H9 (cell line): ENCODE measurements around the gene SLC45A1. TPM values are rescaled to one million over a fixed set of nuclear protein-coding genes. Genes with fewer than 3 reads are reported as not detected.

Source experiments
- DNase-seq: peaks from one replicate; pipeline ENCODE4 v3.0.0-alpha.2; 2017
- H2AFZ ChIP-seq: one replicate; pipeline ENCODE4 v1.6.1; 2013; ENCODE audit warnings: mild to moderate bottlenecking, low read length, control low read depth, moderate library complexity
- H2AK5ac ChIP-seq: 2 replicates; pipeline ENCODE4 v1.6.1; 2013; ENCODE audit warnings: low read length, control low read depth, mixed read lengths; ENCODE audit not compliant: insufficient read length
- H2BK120ac ChIP-seq: one replicate; pipeline ENCODE4 v1.6.1; 2013; ENCODE audit warnings: low read depth, mild to moderate bottlenecking, low read length, control low read depth, inconsistent platforms; ENCODE audit not compliant: poor library complexity, severe bottlenecking
- H2BK12ac ChIP-seq: 2 replicates; pipeline ENCODE4 v1.6.1; 2013; ENCODE audit warnings: low read length, control low read depth, mixed read lengths, low read depth; ENCODE audit not compliant: insufficient read length
- H2BK15ac ChIP-seq: 2 replicates; pipeline ENCODE4 v1.6.1; 2013; ENCODE audit warnings: low read depth, low read length, control low read depth
- H2BK20ac ChIP-seq: one replicate; pipeline ENCODE4 v1.6.1; 2013; ENCODE audit warnings: low read depth, mild to moderate bottlenecking, low read length, control low read depth, inconsistent platforms; ENCODE audit not compliant: poor library complexity, severe bottlenecking
- H2BK5ac ChIP-seq: 2 replicates; pipeline ENCODE4 v1.6.1; 2013; ENCODE audit warnings: low read length, control low read depth, mixed read lengths; ENCODE audit not compliant: insufficient read length
- H3K14ac ChIP-seq: 2 replicates; pipeline ENCODE4 v1.6.1; 2013; ENCODE audit warnings: low read length, control low read depth; ENCODE audit not compliant: insufficient read depth
- H3K18ac ChIP-seq: 2 replicates; pipeline ENCODE4 v1.6.1; 2013; ENCODE audit warnings: low read depth, mild to moderate bottlenecking, mixed read lengths, low read length, control low read depth; ENCODE audit not compliant: insufficient read length
- H3K23ac ChIP-seq: 2 replicates; pipeline ENCODE4 v1.6.1; 2013; ENCODE audit warnings: low read length, control low read depth, mixed read lengths, low read depth; ENCODE audit not compliant: insufficient read length
- H3K23me2 ChIP-seq: 2 replicates; pipeline ENCODE4 v1.6.1; 2013; ENCODE audit warnings: low read depth, mild to moderate bottlenecking, mixed read lengths, low read length, control low read depth; ENCODE audit not compliant: insufficient read length, poor library complexity, severe bottlenecking
- H3K27ac ChIP-seq: 2 replicates; pipeline ENCODE4 v1.5.1; 2013; ENCODE audit warnings: low read length, control low read depth, mixed read lengths, low read depth; ENCODE audit not compliant: insufficient read length
- H3K27me3 ChIP-seq: 2 replicates; pipeline ENCODE4 v1.6.1; 2013; ENCODE audit warnings: low read length, control low read depth, inconsistent platforms; ENCODE audit not compliant: insufficient read depth
- H3K4ac ChIP-seq: 2 replicates; pipeline ENCODE4 v1.6.1; 2013; ENCODE audit warnings: low read depth, mild to moderate bottlenecking, control low read depth, inconsistent platforms, low read length, moderate library complexity
- H3K4me1 ChIP-seq: 2 replicates; pipeline ENCODE4 v1.6.1; 2013; ENCODE audit warnings: low read length, control low read depth, inconsistent platforms; ENCODE audit not compliant: insufficient read depth
- H3K4me2 ChIP-seq: 2 replicates; pipeline ENCODE4 v1.6.1; 2013; ENCODE audit warnings: low read length, control low read depth, mixed read lengths; ENCODE audit not compliant: insufficient read length, insufficient read depth
- H3K56ac ChIP-seq: 2 replicates; pipeline ENCODE4 v1.6.1; 2013; ENCODE audit warnings: low read depth, mild to moderate bottlenecking, mixed read lengths, low read length, control low read depth; ENCODE audit not compliant: insufficient read length
- H3K79me1 ChIP-seq: 2 replicates; pipeline ENCODE4 v1.6.1; 2013; ENCODE audit warnings: low read depth, mild to moderate bottlenecking, moderate library complexity, low read length, control low read depth, inconsistent platforms; ENCODE audit not compliant: insufficient read depth, poor library complexity, severe bottlenecking
- H3K79me2 ChIP-seq: 2 replicates; pipeline ENCODE4 v1.6.1; 2013; ENCODE audit warnings: low read length, control low read depth, inconsistent platforms; ENCODE audit not compliant: insufficient read depth
- H3K9ac ChIP-seq: 2 replicates; pipeline ENCODE4 v1.6.1; 2013; ENCODE audit warnings: low read length, control low read depth, mixed read lengths; ENCODE audit not compliant: insufficient read length; ENCODE audit errors: extremely low read depth
- H3K9me3 ChIP-seq: one replicate; pipeline ENCODE4 v1.6.1; 2013; ENCODE audit warnings: low read depth, low read length, inconsistent platforms; ENCODE audit not compliant: control insufficient read depth
- H3T11ph ChIP-seq: one replicate; pipeline ENCODE4 v1.6.1; 2013; ENCODE audit warnings: mild to moderate bottlenecking, low read length, control low read depth, inconsistent platforms
- H4K20me1 ChIP-seq: one replicate; pipeline ENCODE4 v1.6.1; 2013; ENCODE audit not compliant: control insufficient read depth, insufficient read length, insufficient read depth
- H4K5ac ChIP-seq: 2 replicates; pipeline ENCODE4 v1.6.1; 2013; ENCODE audit warnings: low read depth, mild to moderate bottlenecking, mixed read lengths, low read length, control low read depth; ENCODE audit not compliant: insufficient read length
- H4K8ac ChIP-seq: replicated peaks from 2 replicates; pipeline ENCODE4 v1.6.1; 2013; ENCODE audit warnings: low read length, control low read depth, mixed read lengths, low read depth; ENCODE audit not compliant: insufficient read length
- H4K91ac ChIP-seq: 2 replicates; pipeline ENCODE4 v1.6.1; 2013; ENCODE audit warnings: low read depth, mild to moderate bottlenecking, moderate library complexity, mixed read lengths, low read length, control low read depth; ENCODE audit not compliant: insufficient read length
- H3K27ac Mint-ChIP-seq, 3 experiments: 2 replicates in 2 of 3; 3 replicates in 1 of 3; pipeline ENCODE4 v1.8.0; 2020 to 2021; ENCODE audit warnings: mixed read lengths in 3 of 3, mild to moderate bottlenecking in 1 of 3, moderate library complexity in 1 of 3
- H3K27me3 Mint-ChIP-seq: 2 replicates; pipeline ENCODE4 v1.8.0; 2021; ENCODE audit warnings: low read depth, mild to moderate bottlenecking, moderate library complexity, mixed read lengths
- H3K36me3 Mint-ChIP-seq, 3 experiments: 2 replicates in 2 of 3; 3 replicates in 1 of 3; pipeline ENCODE4 v1.8.0; 2020 to 2021; ENCODE audit warnings: low read depth in 3 of 3, mixed read lengths in 3 of 3; ENCODE audit not compliant: insufficient read depth in 1 of 3
- H3K4me1 Mint-ChIP-seq, 2 experiments: 2 replicates each; pipeline ENCODE4 v1.8.0; 2020; ENCODE audit warnings: mixed read lengths in 2 of 2
- H3K4me3 Mint-ChIP-seq, 2 experiments: 2 replicates in 1 of 2; 3 replicates in 1 of 2; pipeline ENCODE4 v1.8.0; 2020 to 2021; ENCODE audit warnings: mild to moderate bottlenecking in 2 of 2, mixed read lengths in 2 of 2, moderate library complexity in 1 of 2
- H3K9me3 Mint-ChIP-seq, 2 experiments: 2 replicates in 1 of 2; 3 replicates in 1 of 2; pipeline ENCODE4 v1.8.0; 2020; ENCODE audit warnings: mild to moderate bottlenecking in 2 of 2, mixed read lengths in 2 of 2, moderate library complexity in 1 of 2
- WGBS: extraction: QIAGEN DNeasy Blood & Tissue Kit; methylation state at CpG from one replicate; pipeline ENCODE4 v1.1.7; 2013; ENCODE audit warnings: missing lambda C conversion rate, low lambda C conversion rate, mixed read lengths; ENCODE audit not compliant: insufficient read length; ENCODE audit errors: extremely low coverage; 5-methylcytosine and 5-hydroxymethylcytosine counted together
- total RNA-seq: library from RNA; stranded (reverse); gene quantifications from 2 replicates; pipeline ENCODE4 v1.2.1, GENCODE V29; 2021
- TF ChIP-seq, protein P1 (sequence below): fragments of 200-600 bp; sonication (generic); conservative IDR thresholded peaks from 3 replicates; pipeline ENCODE4 v1.8.0; 2021; ENCODE audit warnings: antibody characterized with exemption, mild to moderate bottlenecking

SLC45A1 gene
- total RNA-seq, 1 experiment from 2014 or later, result 0.63 TPM

GRCh38 chr1:8337776-8338525, 20.0 kb downstream of the SLC45A1 start:
- Histone ChIP-seq H3K4ac (no peak overlapping the region), H3K27ac (no peak overlapping the region), H2BK20ac (no peak overlapping the region), H3K9ac (no peak overlapping the region), H4K91ac (no peak overlapping the region), H3K4me2 (no peak overlapping the region), H3K23ac (no peak overlapping the region), H3K56ac (no peak overlapping the region), H2AK5ac (no peak overlapping the region), H3K4me1 (no peaks in the 10 kb centered on the region), H2BK15ac (no peak overlapping the region), H3K79me2 (no peaks in the 10 kb centered on the region), H2BK5ac (no peak overlapping the region), H3K27me3 (no peaks in the 10 kb centered on the region), H3T11ph (no peak overlapping the region), H3K79me1 (no peaks in the 10 kb centered on the region), H2AFZ (no peak overlapping the region), H3K18ac (no peak overlapping the region), H3K9me3 (no peaks in the 10 kb centered on the region), H4K5ac (no peak overlapping the region), H2BK12ac (no peak overlapping the region), H3K14ac (no peak overlapping the region), H4K8ac (no peak overlapping the region), H3K23me2 (no peaks in the 10 kb centered on the region), H4K20me1 (no peaks in the 10 kb centered on the region), H2BK120ac (no peak overlapping the region)
- no peak for DNase-seq
- TF ChIP-seq, protein P1, sequence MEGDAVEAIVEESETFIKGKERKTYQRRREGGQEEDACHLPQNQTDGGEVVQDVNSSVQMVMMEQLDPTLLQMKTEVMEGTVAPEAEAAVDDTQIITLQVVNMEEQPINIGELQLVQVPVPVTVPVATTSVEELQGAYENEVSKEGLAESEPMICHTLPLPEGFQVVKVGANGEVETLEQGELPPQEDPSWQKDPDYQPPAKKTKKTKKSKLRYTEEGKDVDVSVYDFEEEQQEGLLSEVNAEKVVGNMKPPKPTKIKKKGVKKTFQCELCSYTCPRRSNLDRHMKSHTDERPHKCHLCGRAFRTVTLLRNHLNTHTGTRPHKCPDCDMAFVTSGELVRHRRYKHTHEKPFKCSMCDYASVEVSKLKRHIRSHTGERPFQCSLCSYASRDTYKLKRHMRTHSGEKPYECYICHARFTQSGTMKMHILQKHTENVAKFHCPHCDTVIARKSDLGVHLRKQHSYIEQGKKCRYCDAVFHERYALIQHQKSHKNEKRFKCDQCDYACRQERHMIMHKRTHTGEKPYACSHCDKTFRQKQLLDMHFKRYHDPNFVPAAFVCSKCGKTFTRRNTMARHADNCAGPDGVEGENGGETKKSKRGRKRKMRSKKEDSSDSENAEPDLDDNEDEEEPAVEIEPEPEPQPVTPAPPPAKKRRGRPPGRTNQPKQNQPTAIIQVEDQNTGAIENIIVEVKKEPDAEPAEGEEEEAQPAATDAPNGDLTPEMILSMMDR, result no peak
- H3K4me1 Mint-ChIP-seq, result no peaks in the 10 kb centered on the region
- H3K27ac Mint-ChIP-seq, result peak overlapping the region in 2 of 3 experiments; percentile 18 to 27; a peak in 1 of 7 replicates
- H3K36me3 Mint-ChIP-seq, result peaks cover 2 to 6% (median 4%) of the 10 kb centered on the region in 3 experiments; a peak in 5 of 7 replicates
- H3K4me3 Mint-ChIP-seq, result no peak overlapping the region
- peaks cover 3 to 4% of the 10 kb centered on the region in 2 experiments; a peak in 4 of 5 replicates for H3K9me3 Mint-ChIP-seq
- peaks cover 2% of the 10 kb centered on the region for H3K27me3 Mint-ChIP-seq
- WGBS, result no CpG with 5 or more reads among the region's 25 CpGs
